CD4-positive, alpha-beta T cell treated with Interleukin-2 at 100 ng/mL for 4 hours (primary cell): ENCODE measurements around the gene TRPM2.

Experiments used
- DNase-seq: peaks from one replicate; pipeline ENCODE4 v3.0.0-alpha.2; 2020; ENCODE audit warnings: low spot score

Gene TRPM2

DNA sequence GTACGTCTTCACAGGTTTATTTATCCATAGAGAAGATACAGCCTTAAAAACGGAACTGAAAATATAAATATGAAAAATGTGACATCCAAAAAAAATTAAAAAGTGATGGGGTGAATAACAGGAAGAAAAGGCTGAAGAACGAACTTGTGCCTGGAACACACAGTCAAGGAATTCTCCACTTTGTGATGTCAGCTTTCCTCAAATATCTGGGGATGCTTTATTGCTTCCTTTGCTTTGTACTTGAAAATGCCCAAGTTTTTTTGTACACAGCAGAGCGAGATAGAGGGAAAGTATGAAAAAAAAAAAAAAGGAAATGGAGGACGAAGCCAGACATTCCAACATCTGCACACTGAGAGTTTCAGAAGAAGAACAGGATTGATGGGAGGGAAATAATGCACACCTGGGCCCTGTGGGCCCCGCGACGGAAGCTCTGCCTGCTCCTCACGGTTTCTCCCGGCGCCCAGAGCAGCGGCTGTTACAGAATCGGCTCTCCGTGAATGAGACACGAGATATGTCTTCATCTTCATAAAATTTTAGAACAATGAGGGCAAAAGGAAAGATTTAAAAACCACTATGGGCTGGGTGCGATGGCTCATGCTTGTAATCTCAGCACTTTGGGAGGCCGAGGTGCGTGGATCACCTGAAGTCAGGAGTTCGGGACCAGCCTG, 91.9 kb downstream of the TRPM2 start:
- no peak for DNase-seq

- no peak for DNase-seq
These were observed 95.3 kb downstream of the TRPM2 start for GRCh38 chr21:44448651-44449131.

DNA sequence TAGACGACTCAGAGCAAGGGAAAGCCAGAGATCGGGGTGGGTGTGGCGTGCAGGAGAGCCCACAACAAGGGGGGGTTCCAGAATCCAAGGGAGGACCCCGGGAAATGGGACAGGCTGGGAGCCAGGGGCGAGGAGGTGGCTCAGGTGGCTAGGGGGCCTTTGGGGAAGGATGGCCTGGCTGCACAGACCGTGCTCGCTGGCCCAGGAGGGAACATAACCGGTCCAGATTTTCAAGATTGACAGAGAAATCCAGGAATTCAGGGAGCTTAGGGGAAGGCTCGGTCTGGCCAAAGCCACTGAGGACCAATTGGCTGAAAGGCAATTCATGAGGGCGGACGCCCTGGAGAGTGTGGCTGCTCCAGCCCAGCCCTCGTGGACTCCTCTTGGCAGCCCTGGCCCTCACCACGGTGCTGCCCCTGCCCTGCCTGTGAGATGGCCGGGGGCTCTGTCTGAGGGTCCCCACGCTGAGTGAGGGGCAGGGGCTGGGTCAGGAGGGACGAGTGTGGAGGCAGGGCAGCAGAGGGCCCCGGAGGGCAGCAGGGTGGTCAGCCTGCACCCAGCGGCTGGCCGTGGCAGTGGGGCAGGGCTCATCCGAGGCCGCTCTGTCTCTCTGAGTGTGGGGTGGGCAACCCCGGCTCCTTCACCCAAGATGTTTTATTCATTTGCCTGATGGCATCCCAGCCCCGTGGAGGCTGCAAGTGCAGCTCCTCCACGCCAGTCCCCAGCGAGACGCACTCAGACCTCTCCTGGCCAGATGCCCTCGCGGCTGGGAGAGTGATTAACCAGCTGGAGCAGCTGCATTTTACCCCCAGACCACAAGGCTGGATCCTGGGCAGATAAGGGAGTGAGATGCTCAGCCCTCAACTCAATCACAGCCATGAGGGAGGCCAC, 96.3 kb downstream of the TRPM2 start:
- DNase-seq: no peak

- no peak for DNase-seq
These were observed 97.0 kb downstream of the TRPM2 start for GRCh38 chr21:44450402-44450801.

DNA sequence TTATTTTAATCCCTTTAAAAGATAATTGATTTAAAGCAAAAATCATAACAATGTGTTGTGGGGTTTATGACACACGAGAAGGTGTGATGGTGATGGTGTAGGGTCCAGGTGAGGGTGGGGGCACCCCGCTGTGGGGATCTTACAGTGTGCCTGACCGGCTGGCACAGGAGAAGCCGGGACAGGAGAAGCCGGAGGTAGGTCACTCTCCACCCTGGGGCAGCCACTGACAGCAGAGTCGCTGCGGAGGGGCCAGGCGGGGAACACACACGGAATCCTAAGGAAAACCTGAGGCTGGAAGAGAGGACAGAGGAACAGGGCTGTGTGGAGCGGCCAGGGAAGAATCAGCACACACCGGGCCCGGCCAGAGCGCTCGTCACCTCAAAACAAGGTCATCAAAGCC, 97.6 kb downstream of the TRPM2 start:
- DNase-seq: no peak

DNA sequence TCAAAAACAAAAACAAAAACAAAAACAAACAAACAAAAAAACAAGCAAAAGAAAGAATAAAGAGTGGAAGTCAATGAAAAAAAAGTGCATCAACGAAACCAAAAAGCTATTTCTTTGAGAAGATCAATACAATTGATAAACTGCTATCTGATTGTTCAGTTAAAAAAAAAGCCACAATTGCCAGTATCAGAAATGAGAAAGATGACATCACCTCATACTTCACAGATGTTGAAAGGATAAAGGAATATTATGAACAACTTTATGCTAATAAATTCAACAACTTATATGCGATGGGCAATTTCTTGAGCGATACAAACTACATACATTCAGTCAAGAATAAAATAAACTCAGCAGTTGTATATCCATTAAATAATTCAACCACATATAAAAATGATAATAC, 99.7 kb downstream of the TRPM2 start:
- no peak for DNase-seq

- DNase-seq: no peak
These were observed 100.6 kb downstream of the TRPM2 start for GRCh38 chr21:44454058-44454457.

DNA sequence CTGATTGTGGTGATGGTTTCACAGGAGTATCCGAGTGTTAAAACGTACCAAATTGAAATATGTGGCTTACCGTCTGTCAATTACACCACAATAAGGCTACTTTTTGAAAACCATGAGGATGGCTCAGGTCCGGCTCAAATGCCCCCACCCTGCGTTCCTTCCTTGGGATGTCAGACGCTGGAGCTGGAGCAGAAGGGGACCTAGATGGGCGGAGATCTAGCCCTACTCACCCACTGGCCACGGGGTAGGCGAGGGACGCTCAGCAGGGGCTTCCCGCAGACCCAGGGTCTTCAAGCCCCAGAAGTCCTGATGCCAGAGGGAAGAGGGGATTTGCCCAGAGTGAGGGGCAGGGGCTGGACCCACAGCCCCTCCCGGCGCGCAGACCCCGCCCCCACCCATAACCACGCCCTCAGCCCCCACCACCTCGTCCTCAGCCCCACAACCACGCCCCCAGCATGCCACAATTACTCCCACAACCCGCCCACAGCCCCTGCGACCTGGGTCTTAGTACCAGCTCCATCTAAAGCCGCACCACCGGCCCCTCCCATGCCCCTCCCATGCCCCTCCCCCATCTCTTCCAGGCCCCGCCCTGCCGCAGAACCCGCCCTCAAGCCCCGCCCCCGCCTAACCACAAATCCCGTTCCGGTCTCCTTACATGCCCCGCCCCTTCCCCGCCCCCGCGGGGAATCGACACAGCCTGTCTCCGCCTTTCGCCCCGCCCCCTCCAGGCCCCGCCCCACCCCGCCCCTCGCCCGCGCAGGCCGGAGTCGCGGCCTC, 101.5 kb downstream of the TRPM2 start, which contains the start of gene LRRC3:
Gene LRRC3 (plus strand): TSS at position 764 of the 777 bp plus-strand sequence. CDS start 1,135 bp downstream, outside the sequence.
- peak; percentile 75 for DNase-seq

DNA sequence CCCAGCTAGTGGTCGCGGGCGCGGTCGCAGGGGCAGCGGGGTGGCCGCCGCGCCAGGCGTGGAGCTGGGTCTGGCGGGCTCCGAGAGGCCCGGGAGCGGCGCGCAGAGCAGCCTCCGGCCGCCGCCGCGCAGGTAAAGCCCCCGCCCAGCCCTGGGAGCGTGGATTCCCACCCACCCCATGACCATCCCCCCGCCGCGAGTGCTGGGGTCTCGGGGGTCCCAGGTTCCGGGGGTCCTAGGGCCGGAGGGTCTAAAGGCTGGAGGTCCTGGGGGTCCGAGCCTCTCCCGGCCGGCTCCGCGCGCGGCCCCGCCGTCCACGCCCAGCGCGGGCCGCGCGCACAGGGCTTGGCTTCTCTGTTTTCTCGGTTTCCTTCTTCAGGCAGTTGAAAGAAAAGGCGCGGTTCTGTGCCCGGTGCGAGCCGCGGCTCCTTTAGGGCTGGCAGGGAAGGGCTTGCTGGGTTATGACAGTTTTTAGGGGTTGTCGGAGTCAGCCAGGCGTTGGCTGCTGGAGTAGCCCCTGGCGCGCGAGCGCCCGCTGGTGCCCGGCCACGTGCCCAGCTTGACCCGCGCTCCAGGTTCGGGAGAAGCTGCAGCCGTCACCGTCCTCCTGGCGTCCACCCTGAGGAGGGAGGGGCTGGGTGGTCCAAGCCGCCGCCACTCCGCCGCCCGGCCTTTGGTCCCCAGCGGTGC, 102.2 kb downstream of the TRPM2 start:
- DNase-seq: peak; percentile 29

GRCh38 chr21:44456214-44456914, 102.9 kb downstream of the TRPM2 start:
- no peak for DNase-seq

GRCh38 chr21:44456915-44457736, 103.7 kb downstream of the TRPM2 start:
- DNase-seq: no peak

GRCh38 chr21:44458971-44459711, 105.7 kb downstream of the TRPM2 start:
- DNase-seq: no peak

DNA sequence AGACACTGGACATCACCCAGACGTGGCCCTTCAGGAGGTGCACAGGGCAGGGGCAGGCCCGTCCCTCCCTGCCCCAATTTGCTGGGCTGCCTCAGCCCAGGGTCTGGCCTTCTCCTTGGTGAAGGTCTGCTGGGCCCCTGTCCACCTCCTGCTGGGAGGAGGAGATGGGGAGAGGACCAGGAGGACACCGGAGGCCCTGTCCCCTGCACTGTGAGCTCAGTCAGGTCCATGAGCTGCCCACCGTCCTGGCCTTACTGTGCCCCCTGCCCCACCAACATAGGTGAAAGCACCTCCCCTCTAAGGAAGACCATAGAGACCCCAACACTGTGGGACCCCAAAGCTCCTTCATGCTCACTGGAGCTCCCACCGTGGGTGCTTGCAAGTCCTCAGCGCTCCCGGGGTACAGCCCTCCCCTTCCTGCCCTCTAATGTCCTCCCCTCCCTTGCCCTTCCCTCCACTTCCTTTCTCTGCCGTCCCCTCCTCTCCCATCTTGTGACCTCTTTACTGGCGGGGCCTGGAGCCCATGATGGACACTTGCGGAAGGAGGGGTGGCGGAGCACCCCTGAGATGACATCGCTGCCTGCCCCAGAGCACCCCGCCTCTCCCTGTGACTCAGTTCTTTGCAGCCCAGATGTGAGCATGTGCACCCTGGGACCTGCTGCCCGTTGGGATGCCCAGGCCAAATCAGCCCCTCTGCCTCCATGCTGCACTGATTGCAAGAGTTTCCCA, 106.5 kb downstream of the TRPM2 start:
- DNase-seq: no peak

- DNase-seq: no peak
These were observed 107.0 kb downstream of the TRPM2 start for GRCh38 chr21:44460441-44460755.

DNA sequence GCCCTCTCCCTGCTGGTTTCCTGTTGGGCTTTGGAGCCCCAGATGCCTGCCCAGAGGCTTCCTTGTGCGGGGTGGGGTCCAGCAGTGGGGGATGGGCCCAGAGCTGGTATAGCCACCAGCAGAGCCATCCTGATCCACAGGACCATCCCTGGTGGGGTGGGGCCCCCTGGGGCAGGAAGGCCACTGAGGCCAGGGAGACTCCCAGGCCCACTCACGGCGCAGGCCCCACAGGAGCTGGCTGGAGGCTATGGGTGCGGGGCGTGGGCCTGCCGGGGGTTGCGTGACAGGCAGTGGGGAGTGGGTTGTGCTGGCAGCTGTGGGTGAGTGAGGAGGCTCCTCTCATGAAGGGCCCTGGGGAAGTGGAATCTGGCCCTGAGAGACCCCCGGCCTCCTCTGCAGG, 107.6 kb downstream of the TRPM2 start:
- DNase-seq: no peak

GRCh38 chr21:44461464-44462001, 108.1 kb downstream of the TRPM2 start:
- DNase-seq: no peak

- no peak for DNase-seq
These were observed 108.8 kb downstream of the TRPM2 start for GRCh38 chr21:44462086-44462833.

- no peak for DNase-seq
These were observed 109.4 kb downstream of the TRPM2 start for GRCh38 chr21:44462834-44463200.
